Endodermal cell (in vitro differentiated cells): ENCODE measurements around the gene LONRF2. TPM values are rescaled to one million over a fixed set of nuclear protein-coding genes. Genes with fewer than 3 reads are reported as not detected.

Experiments used
- DNase-seq: peaks from one replicate; pipeline ENCODE4 v3.0.0-alpha.2; 2017
- H3K27ac ChIP-seq: 2 replicates; pipeline ENCODE4 v1.5.1; 2013; ENCODE audit warnings: mild to moderate bottlenecking, low read depth, low read length, moderate library complexity
- H3K27me3 ChIP-seq: 2 replicates; pipeline ENCODE4 v1.6.1; 2013; ENCODE audit warnings: mild to moderate bottlenecking, low read length, moderate library complexity; ENCODE audit not compliant: insufficient read depth, control insufficient read depth, poor library complexity, severe bottlenecking
- H3K36me3 ChIP-seq: 2 replicates; pipeline ENCODE4 v1.7.0; 2013; ENCODE audit warnings: mild to moderate bottlenecking, low read length, moderate library complexity; ENCODE audit not compliant: control insufficient read depth, insufficient read depth
- H3K4me1 ChIP-seq: one replicate; pipeline ENCODE4 v1.7.0; 2013; ENCODE audit warnings: low read length; ENCODE audit not compliant: control insufficient read depth, insufficient read depth
- H3K4me3 ChIP-seq: 2 replicates; pipeline ENCODE4 v1.5.1; 2013; ENCODE audit warnings: mild to moderate bottlenecking, low read length, moderate library complexity
- H3K9ac ChIP-seq: 2 replicates; pipeline ENCODE4 v1.6.1; 2013; ENCODE audit warnings: mild to moderate bottlenecking, low read length, moderate library complexity; ENCODE audit not compliant: poor library complexity, severe bottlenecking; ENCODE audit errors: extremely low read depth
- H3K9me3 ChIP-seq: 2 replicates; pipeline ENCODE4 v1.6.1; 2013; ENCODE audit warnings: mild to moderate bottlenecking, low read length, moderate library complexity; ENCODE audit not compliant: control insufficient read depth
- H3K27ac Mint-ChIP-seq: 2 replicates; pipeline ENCODE4 v1.8.0; 2020; ENCODE audit warnings: mixed read lengths
- H3K27me3 Mint-ChIP-seq: 2 replicates; pipeline ENCODE4 v1.8.0; 2021; ENCODE audit warnings: mild to moderate bottlenecking, mixed read lengths; ENCODE audit not compliant: insufficient read depth
- H3K36me3 Mint-ChIP-seq: 2 replicates; pipeline ENCODE4 v1.8.0; 2020; ENCODE audit warnings: low read depth, mixed read lengths
- H3K4me1 Mint-ChIP-seq: 2 replicates; pipeline ENCODE4 v1.8.0; 2020; ENCODE audit warnings: mixed read lengths
- H3K4me3 Mint-ChIP-seq: 2 replicates; pipeline ENCODE4 v1.8.0; 2020; ENCODE audit warnings: mild to moderate bottlenecking, moderate library complexity, mixed read lengths
- H3K9me3 Mint-ChIP-seq: 2 replicates; pipeline ENCODE4 v1.8.0; 2020; ENCODE audit warnings: mild to moderate bottlenecking, mixed read lengths
- WGBS, 2 experiments: methylation state at CpG; one replicate each; pipeline versions ENCODE4 v1.1.5 to v1.1.7; 2013; ENCODE audit warnings: missing lambda C conversion rate in 2 of 2, mixed read lengths in 1 of 2; ENCODE audit not compliant: insufficient coverage in 1 of 2, insufficient read length in 1 of 2; 5-methylcytosine and 5-hydroxymethylcytosine counted together
- total RNA-seq, 2 donors: library from RNA; stranded (reverse); fragmentation: NEBNext Ultra II Directional in 1 of 2; extraction: Animal tissue kit (Norgen Biotek cat#: 25700) in 1 of 2; gene quantifications; 2 replicates in 1 of 2; 3 replicates in 1 of 2; pipeline ENCODE4 v1.2.1, GENCODE V29; 2021
- TF ChIP-seq, protein P1 (sequence below): fragments of 200-600 bp; sonication (generic); conservative IDR thresholded peaks from 2 replicates; pipeline ENCODE4 v1.5.0; 2021; ENCODE audit warnings: antibody characterized with exemption, mild to moderate bottlenecking

The LONRF2 gene
- total RNA-seq, 2 donors from 2014 or later, result 0.40 to 0.71 TPM

DNA sequence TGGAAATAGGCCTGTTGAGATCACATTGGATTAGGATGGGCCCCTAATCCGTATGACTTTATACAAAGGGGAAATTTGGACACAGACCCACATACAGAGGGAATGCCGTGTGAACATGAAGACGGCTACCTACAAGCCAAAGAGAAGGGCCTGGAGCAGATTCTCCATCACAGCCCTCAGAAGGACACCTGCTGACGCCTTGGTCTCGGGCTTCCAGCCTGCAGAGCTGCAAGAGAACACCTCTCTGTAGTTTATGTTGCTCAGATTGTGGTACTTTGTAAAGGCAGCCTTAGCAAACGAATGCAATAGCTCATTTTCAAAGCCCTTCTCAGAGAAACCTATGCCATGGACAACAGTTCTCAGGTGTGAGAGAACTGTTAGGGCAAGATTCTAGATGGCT is 86.1 kb downstream of the LONRF2 start:
- Histone ChIP-seq H3K9ac (no peak overlapping the region), H3K4me1 (peaks cover 24% of the 10 kb centered on the region), H3K9me3 (no peaks in the 10 kb centered on the region), H3K27me3 (peaks cover 60% of the 10 kb centered on the region), H3K36me3 (no peaks in the 10 kb centered on the region), H3K4me3 (no peak overlapping the region), H3K27ac (no peak overlapping the region)
- Mint-ChIP-seq H3K36me3 (no peaks in the 10 kb centered on the region), H3K4me1 (peaks cover 41% of the 10 kb centered on the region), H3K4me3 (no peak overlapping the region), H3K27ac (no peak overlapping the region), H3K9me3 (no peaks in the 10 kb centered on the region), H3K27me3 (peaks cover 51% of the 10 kb centered on the region)
- TF ChIP-seq, protein P1, sequence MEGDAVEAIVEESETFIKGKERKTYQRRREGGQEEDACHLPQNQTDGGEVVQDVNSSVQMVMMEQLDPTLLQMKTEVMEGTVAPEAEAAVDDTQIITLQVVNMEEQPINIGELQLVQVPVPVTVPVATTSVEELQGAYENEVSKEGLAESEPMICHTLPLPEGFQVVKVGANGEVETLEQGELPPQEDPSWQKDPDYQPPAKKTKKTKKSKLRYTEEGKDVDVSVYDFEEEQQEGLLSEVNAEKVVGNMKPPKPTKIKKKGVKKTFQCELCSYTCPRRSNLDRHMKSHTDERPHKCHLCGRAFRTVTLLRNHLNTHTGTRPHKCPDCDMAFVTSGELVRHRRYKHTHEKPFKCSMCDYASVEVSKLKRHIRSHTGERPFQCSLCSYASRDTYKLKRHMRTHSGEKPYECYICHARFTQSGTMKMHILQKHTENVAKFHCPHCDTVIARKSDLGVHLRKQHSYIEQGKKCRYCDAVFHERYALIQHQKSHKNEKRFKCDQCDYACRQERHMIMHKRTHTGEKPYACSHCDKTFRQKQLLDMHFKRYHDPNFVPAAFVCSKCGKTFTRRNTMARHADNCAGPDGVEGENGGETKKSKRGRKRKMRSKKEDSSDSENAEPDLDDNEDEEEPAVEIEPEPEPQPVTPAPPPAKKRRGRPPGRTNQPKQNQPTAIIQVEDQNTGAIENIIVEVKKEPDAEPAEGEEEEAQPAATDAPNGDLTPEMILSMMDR, result no peak
- WGBS, 2 experiments, result 67 to 76% methylated on average over 3 to 6 of the region's 6 CpGs
- peak; percentile 13 for DNase-seq

DNA sequence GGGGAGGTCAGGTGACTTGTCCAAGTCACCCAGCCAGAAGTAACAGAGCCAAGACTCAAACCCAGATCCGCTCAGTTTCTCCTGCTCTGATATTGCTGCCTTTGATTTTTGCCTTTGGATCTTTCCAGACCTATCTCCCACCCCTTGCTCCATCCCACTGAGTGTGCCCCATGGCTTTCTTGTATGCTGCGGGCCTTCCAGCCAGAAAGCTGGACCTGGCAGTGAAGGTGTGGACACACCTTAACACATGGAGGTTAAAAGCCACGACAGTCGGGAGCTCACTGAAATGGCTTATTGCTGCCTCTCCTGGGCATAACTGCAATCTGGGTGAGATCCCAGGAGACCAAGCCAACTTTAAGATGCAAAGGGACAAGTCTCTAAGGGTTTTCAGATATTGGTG is 86.7 kb downstream of the LONRF2 start:
- peaks cover 24% of the 10 kb centered on the region for H3K4me1 ChIP-seq
- WGBS, 2 experiments, result 92 to 100% methylated on average over 3 to 4 of the region's 4 CpGs
- Mint-ChIP-seq H3K9me3 (no peaks in the 10 kb centered on the region), H3K27me3 (peaks cover 49% of the 10 kb centered on the region), H3K27ac (no peak overlapping the region), H3K4me3 (no peak overlapping the region), H3K36me3 (no peaks in the 10 kb centered on the region), H3K4me1 (peaks cover 41% of the 10 kb centered on the region)
- no peak overlapping the region for H3K27ac ChIP-seq
- no peak for DNase-seq
- TF ChIP-seq, protein P1, result no peak
- H3K27me3 ChIP-seq, result peaks cover 54% of the 10 kb centered on the region
- no peaks in the 10 kb centered on the region for H3K36me3 ChIP-seq
- H3K9ac ChIP-seq, result no peak overlapping the region
- H3K9me3 ChIP-seq, result no peaks in the 10 kb centered on the region
- H3K4me3 ChIP-seq, result no peak overlapping the region

DNA sequence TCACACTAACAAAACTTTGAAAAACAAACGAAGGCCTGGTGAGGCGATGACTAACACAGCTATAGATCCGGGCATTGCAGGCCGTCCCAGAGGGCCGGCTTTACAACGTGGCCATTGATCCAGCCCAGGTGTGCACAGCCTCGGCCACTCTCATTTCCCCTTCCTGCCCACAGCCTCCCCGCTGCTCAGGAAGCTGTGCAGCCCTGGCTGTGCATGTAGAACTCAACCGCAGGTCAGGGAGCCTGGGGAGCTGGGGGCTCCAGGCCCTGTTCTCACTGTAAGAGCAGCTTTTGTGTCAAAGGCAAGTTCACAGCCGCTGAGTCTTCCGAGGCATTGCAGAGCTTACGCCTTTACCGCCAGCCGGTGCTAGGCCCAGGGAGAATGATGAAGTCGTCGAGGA is 87.2 kb downstream of the LONRF2 start:
- H3K4me3 Mint-ChIP-seq, result no peak overlapping the region
- no peak overlapping the region for H3K27ac Mint-ChIP-seq

More for the DNA sequence above, 87.2 kb downstream of the LONRF2 start:
- H3K36me3 ChIP-seq, result no peaks in the 10 kb centered on the region
- TF ChIP-seq, protein P1, result no peak
- Mint-ChIP-seq H3K9me3 (no peaks in the 10 kb centered on the region), H3K27me3 (peaks cover 45% of the 10 kb centered on the region), H3K36me3 (no peaks in the 10 kb centered on the region), H3K4me1 (peaks cover 41% of the 10 kb centered on the region)
- H3K27me3 ChIP-seq, result peaks cover 49% of the 10 kb centered on the region
- peak; percentile 62 for DNase-seq
- peaks cover 24% of the 10 kb centered on the region for H3K4me1 ChIP-seq
- no peak overlapping the region for H3K9ac ChIP-seq
- no peak overlapping the region for H3K27ac ChIP-seq
- H3K4me3 ChIP-seq, result no peak overlapping the region
- no peaks in the 10 kb centered on the region for H3K9me3 ChIP-seq
- WGBS, 2 experiments, result 63 to 71% methylated on average over 13 to 16 of the region's 16 CpGs
